BLaER1 treated with 17β-estradiol and CSF1 and Interleukin-3, amounts not matched to agents 10 nM and 100 nM (cell line): ENCODE measurements around the gene SLC12A2.
A peak's percentile ranks its signal among the peaks of the same experiment; 100 is the strongest.

Source experiments
- H3K27ac ChIP-seq, 11 experiments: shearing (Covaris generic); formaldehyde crosslinking; 2 replicates each; pipeline ENCODE4 v1.8.1; 2022
- H3K27me3 ChIP-seq, 11 experiments: shearing (Covaris generic); formaldehyde crosslinking; 2 replicates each; pipeline ENCODE4 v1.8.1; 2022
- H3K36me3 ChIP-seq, 11 experiments: shearing (Covaris generic); formaldehyde crosslinking; 2 replicates each; pipeline ENCODE4 v1.8.1; 2022
- H3K4me1 ChIP-seq, 10 experiments: shearing (Covaris generic); formaldehyde crosslinking; 2 replicates each; pipeline ENCODE4 v1.8.1; 2022
- H3K4me2 ChIP-seq, 11 experiments: shearing (Covaris generic); formaldehyde crosslinking; 2 replicates each; pipeline ENCODE4 v1.8.1; 2022
- H3K4me3 ChIP-seq, 10 experiments: shearing (Covaris generic); formaldehyde crosslinking; 2 replicates each; pipeline ENCODE4 v1.8.1; 2022
- H3K9ac ChIP-seq, 11 experiments: shearing (Covaris generic); formaldehyde crosslinking; 2 replicates each; pipeline ENCODE4 v1.8.1; 2022
- H3K9me3 ChIP-seq, 11 experiments: shearing (Covaris generic); formaldehyde crosslinking; replicated peaks in 1 of 11; 2 replicates each; pipeline ENCODE4 v1.8.1; 2022
- H4K20me1 ChIP-seq, 11 experiments: shearing (Covaris generic); formaldehyde crosslinking; 2 replicates each; pipeline ENCODE4 v1.8.1; 2022
- Cebpa-rat ChIP-seq, 11 experiments: shearing (Covaris generic); IDR thresholded peaks; 2 replicates each; pipeline ENCODE4 v1.8.1; 2022

The SLC12A2 gene

DNA sequence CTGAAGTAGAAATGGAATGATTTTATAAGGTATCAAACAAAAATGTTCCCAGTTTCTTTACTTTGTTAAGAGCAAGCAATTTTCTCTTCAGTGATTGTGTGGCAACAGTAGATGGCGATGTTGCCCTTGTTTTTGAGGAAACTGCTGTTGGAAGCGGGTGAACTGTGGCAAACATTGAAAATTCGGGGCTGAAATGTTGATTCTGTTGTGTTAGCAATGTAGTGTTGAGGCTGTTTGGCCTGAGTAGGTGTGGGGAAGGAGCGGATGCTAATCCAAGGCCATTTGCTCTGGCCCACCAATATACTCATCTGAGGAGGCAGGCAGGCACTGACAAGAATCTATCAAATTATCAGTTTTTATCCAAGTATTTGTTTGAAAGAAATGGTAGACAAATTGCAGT, 129.8 kb downstream of the SLC12A2 start:
- TF ChIP-seq Cebpa-rat (IDR thresholded peaks at IDR 0.05): no peak
- H3K36me3 ChIP-seq: no peaks in the 10 kb centered on the region
- H3K4me1 ChIP-seq: no peaks in the 10 kb centered on the region
- no peaks in the 10 kb centered on the region for H3K9me3 ChIP-seq
- no peak overlapping the region for H3K4me3 ChIP-seq
- H3K9ac ChIP-seq: no peak overlapping the region
- H3K27ac ChIP-seq: no peak overlapping the region
- H4K20me1 ChIP-seq: no peaks in the 10 kb centered on the region; a peak in 1 of 22 replicates
- no peaks in the 10 kb centered on the region for H3K27me3 ChIP-seq
- no peak overlapping the region for H3K4me2 ChIP-seq

DNA sequence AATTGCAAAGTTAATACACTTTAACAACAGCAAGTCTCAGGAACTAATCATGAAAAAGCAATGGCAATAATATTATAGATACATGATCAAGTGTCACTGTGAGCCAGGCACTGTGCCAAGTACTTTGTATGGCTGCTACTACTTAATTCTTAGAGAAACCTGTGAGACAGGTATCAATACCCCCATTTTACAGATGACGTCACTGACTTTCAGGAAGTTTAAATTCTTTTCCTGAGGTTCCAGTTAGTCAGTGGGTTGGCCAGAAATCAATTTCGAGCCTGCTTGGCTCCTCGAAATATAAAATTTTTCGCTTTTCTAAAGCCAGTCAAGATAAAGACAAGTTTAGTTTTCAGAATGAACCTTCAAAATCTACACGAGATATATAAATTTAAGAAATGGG, 130.3 kb downstream of the SLC12A2 start:
- Histone ChIP-seq H4K20me1 (no peaks in the 10 kb centered on the region; a peak in 1 of 22 replicates), H3K9me3 (no peaks in the 10 kb centered on the region), H3K27ac (no peak overlapping the region), H3K9ac (no peak overlapping the region), H3K4me1 (no peaks in the 10 kb centered on the region), H3K4me2 (no peak overlapping the region), H3K4me3 (no peak overlapping the region), H3K36me3 (no peaks in the 10 kb centered on the region), H3K27me3 (no peaks in the 10 kb centered on the region)
- no peak for TF ChIP-seq Cebpa-rat (IDR thresholded peaks at IDR 0.05)

DNA sequence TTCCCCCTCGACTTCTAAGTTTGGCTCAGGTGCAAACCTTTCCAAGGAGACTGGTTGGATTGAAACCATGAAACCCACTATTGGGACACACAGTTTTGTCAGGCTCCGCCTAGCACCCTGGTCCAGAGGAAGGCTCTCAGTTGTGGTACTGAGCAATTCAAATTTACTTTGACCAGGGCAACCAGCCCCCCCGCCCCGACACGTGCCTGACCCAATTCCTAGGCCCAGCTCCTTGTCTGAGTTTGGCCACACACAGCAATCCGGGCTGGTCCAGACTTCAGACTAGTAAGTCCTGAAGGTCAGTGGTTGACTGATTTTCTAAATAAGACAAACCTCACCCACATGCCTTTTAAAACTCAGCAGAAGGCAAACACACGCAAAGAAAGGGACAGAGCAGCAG, 132.7 kb downstream of the SLC12A2 start:
- H4K20me1 ChIP-seq: no peaks in the 10 kb centered on the region; a peak in 1 of 22 replicates
- no peak overlapping the region for H3K4me2 ChIP-seq
- no peak overlapping the region for H3K4me3 ChIP-seq
- H3K36me3 ChIP-seq: no peaks in the 10 kb centered on the region
- no peak for TF ChIP-seq Cebpa-rat (IDR thresholded peaks at IDR 0.05)
- H3K27me3 ChIP-seq: no peaks in the 10 kb centered on the region
- H3K9me3 ChIP-seq: no peaks in the 10 kb centered on the region
- H3K4me1 ChIP-seq: no peaks in the 10 kb centered on the region
- no peak overlapping the region for H3K9ac ChIP-seq
- no peak overlapping the region for H3K27ac ChIP-seq

DNA sequence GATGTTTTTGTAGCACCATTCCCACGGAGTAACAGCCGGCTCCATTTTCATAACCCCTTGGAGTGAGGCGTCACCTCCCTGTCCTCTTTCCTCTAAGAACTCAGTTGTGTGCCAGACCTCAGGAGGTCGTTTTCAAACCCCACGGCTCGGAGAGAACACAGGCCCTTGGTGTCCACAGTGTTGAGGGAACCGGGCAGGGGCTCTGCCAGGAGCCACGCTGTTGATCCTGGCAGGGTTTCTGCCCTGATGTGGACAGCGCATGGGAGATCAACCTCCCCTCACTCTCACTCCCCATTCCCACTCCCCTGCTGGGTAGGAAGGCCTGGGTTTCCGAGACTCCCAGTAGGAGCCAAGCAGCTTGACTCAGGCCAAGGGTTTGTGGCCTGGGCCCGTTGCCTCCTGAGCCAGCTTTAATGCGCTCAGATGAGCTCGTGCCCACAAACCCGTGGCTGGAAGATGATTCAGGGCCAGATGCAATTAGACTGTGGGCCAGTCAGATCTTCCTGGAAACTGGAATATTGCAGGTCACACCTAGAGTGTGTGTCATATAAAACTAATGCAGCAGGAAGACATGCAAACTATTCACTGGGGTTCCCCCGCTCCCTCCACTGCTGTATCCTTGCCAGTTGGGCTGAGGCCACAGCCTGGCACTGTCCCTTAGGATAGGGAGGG, 133.4 kb downstream of the SLC12A2 start:
- Histone ChIP-seq H3K27ac (no peak overlapping the region), H3K4me1 (no peaks in the 10 kb centered on the region), H4K20me1 (no peaks in the 10 kb centered on the region; a peak in 1 of 22 replicates), H3K27me3 (no peaks in the 10 kb centered on the region), H3K4me2 (no peak overlapping the region), H3K9me3 (no peaks in the 10 kb centered on the region), H3K9ac (no peak overlapping the region), H3K36me3 (no peaks in the 10 kb centered on the region), H3K4me3 (no peak overlapping the region)
- TF ChIP-seq Cebpa-rat (IDR thresholded peaks at IDR 0.05): no peak

DNA sequence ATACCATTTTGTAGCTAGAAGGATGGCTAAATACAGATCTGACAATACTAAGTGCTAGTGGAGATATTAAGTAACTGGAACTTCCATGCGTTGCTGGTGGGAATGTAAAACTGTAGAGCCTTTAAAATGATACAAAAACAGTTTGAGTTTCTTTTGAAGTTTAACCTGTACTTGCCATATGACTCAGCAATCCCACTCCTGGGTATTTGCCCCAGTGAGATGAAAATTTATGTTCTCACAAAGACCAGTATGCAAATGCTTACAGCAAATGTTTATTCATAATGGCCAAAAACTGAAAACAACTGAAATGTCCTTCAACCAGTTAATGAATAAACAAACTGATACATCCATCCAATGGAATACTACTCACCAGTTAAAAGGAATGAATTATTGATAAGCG, 137.3 kb downstream of the SLC12A2 start:
- Histone ChIP-seq H4K20me1 (no peaks in the 10 kb centered on the region), H3K4me1 (no peaks in the 10 kb centered on the region), H3K4me2 (no peak overlapping the region), H3K27me3 (no peaks in the 10 kb centered on the region), H3K9me3 (no peaks in the 10 kb centered on the region), H3K36me3 (no peaks in the 10 kb centered on the region), H3K4me3 (no peak overlapping the region), H3K27ac (no peak overlapping the region), H3K9ac (no peak overlapping the region)
- no peak for TF ChIP-seq Cebpa-rat (IDR thresholded peaks at IDR 0.05)

DNA sequence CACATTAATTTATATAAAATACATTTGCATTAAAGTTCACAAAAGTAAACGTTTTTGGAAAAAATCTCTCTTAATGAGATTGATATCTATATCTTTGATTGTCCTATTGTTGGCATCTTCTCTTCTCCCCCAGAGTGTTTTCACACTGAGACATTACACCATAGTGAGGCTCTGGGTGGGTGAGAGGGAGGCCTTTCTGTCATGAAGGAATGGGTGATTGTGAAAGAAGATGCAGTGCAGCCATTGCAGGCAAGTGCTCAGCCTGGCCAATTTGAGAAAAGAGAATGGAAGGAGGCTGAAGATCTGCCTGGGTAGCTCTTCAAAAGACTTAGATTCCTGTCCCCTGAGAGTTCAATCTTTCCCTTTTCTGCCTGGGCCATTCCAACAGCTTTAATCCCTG, 140.8 kb downstream of the SLC12A2 start:
- H3K27ac ChIP-seq: no peak overlapping the region
- no peak overlapping the region for H3K9ac ChIP-seq
- H3K4me1 ChIP-seq: peaks cover 0 to 8% (median 0%) of the 10 kb centered on the region in 10 experiments; a peak in 6 of 20 replicates
- no peak for TF ChIP-seq Cebpa-rat (IDR thresholded peaks at IDR 0.05)
- no peaks in the 10 kb centered on the region for H3K9me3 ChIP-seq
- no peaks in the 10 kb centered on the region for H4K20me1 ChIP-seq
- H3K27me3 ChIP-seq: no peaks in the 10 kb centered on the region
- no peaks in the 10 kb centered on the region for H3K36me3 ChIP-seq
- no peak overlapping the region for H3K4me3 ChIP-seq
- no peak overlapping the region for H3K4me2 ChIP-seq

DNA sequence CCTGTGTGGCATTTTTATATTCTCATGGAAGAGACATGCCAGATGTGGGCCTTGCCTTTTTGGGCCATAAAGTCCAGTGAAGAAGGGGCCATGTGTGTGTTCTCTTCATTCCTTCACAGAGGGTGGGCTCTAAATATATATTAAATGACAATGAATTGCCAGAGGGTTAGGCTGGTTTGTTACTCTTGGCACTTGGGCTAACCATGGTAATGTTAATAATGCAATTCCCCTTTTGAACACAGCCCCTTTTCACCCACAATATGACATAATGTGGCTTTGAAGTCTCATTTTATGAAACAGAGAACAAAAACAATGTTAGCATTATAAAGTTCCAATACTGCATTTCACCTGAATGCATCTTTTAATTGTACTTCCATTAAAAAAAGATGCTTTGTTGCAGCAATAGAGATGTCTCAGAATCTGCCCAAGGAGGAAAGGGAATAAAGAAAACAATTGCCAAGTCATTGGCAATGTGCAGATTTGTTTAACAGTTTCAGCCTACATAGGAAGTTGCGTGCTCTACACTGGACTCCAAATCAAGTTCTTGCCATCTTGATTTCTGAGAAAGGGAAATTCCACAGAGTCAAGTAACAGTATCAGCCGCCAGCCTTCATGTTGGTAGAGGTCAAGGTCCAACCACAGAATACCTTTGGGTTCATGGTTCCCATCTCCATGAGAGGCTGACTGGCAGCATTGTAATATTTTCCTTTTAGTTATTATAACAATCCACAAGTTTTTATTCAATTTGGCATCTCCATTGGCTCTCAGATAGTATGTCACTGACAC, 141.9 kb downstream of the SLC12A2 start:
- no peak overlapping the region for H3K9ac ChIP-seq

DNA sequence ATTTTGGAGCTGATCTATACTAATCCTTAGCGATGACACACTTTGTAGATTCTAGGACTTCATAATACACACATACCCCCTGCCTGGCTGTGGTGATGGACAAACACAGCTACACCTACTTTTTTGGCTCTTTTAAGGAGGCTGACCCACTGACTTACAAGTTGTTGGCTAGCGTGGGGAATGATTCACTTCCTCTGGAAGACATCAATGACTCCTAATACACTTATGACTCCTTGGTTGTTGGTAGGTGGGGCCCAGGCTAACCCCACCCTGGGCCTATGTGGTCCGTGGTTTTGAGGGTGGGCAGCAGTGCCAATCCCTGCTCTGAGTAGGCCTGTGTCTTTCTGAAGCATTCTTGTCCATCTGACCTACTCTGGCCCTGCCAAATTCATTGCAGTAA, 144.4 kb downstream of the SLC12A2 start:
- Histone ChIP-seq H3K27me3 (no peaks in the 10 kb centered on the region), H3K4me3 (no peak overlapping the region), H3K4me2 (peak overlapping the region in 5 of 11 experiments; percentile 7 to 28 (median 17); a peak in 2 of 22 replicates), H3K4me1 (peaks cover 0 to 8% (median 0%) of the 10 kb centered on the region in 10 experiments; a peak in 6 of 20 replicates), H3K36me3 (no peaks in the 10 kb centered on the region), H4K20me1 (no peaks in the 10 kb centered on the region), H3K9ac (no peak overlapping the region), H3K27ac (no peak overlapping the region), H3K9me3 (no peaks in the 10 kb centered on the region)
- no peak for TF ChIP-seq Cebpa-rat (IDR thresholded peaks at IDR 0.05)

More for the DNA sequence above, 141.9 kb downstream of the SLC12A2 start:
- Histone ChIP-seq H3K36me3 (no peaks in the 10 kb centered on the region), H4K20me1 (no peaks in the 10 kb centered on the region), H3K4me1 (peaks cover 0 to 8% (median 0%) of the 10 kb centered on the region in 10 experiments; a peak in 6 of 20 replicates), H3K9me3 (no peaks in the 10 kb centered on the region), H3K4me3 (no peak overlapping the region), H3K27ac (no peak overlapping the region), H3K27me3 (no peaks in the 10 kb centered on the region), H3K4me2 (no peak overlapping the region)
- no peak for TF ChIP-seq Cebpa-rat (IDR thresholded peaks at IDR 0.05)

DNA sequence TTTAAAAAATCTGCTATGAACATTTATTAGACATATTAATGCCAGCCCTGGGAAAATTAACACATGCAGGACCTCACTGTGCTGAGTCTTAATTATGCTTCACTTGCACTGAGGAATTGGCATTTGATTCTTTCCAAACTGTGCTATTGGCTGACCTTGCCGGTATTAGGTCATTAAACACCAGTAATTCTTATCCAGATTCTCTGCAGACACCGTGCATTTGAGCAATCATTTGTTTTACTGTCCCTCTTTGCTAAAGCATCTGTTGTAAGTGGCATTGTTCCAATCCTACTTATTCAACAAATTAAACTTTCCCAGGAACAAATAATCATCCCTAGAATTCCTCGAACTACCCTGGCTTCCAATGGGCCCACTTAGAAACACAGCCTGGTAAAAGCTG, 145.0 kb downstream of the SLC12A2 start:
- Histone ChIP-seq H3K4me3 (no peak overlapping the region), H3K9me3 (no peaks in the 10 kb centered on the region), H3K4me1 (peaks cover 0 to 8% (median 0%) of the 10 kb centered on the region in 10 experiments; a peak in 6 of 20 replicates), H3K27me3 (no peaks in the 10 kb centered on the region), H3K9ac (no peak overlapping the region), H3K4me2 (peak overlapping the region in 1 of 11 experiments; percentile 17; a peak in 1 of 22 replicates), H3K27ac (no peak overlapping the region), H4K20me1 (no peaks in the 10 kb centered on the region), H3K36me3 (no peaks in the 10 kb centered on the region)
- no peak for TF ChIP-seq Cebpa-rat (IDR thresholded peaks at IDR 0.05)
